ENCODE data around the gene LOXL1. TPM values are rescaled to one million over a fixed set of nuclear protein-coding genes. Genes with fewer than 3 reads are reported as not detected.

Gene LOXL1
- total and polyA plus RNA-seq, 2 of the 13 experiments (the other 11 are each of a cell fraction or from before 2014, with no cell fraction given): 0.51 to 1.3 TPM

DNA sequence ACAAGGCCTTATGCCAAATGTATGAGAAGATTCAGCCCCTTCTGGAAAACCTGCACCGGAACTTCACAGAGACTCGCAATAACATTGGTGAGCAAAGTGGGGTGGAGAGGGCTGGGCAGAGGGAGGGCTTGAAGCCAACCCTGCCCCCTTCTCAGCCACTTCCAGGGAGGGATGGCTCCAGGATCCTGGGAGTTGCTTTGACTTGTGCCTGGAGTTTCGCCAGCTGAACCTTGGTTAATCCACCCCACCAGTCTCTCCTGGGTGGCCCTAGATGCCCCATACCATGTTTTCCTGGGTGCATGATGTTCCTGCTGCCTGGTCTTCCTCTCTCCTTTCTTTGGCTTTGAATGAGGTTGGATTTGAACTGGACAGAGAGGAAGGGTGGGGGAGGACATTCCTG lies 42.1 kb upstream of the LOXL1 start:
- no peaks in the 10 kb centered on the region for H3K4me1 ChIP-seq (ENCODE audit: insufficient read depth, low read length)
- 0% methylated on average over 1 of the region's 3 CpGs for WGBS (ENCODE audit: low lambda C conversion rate)
- H3K27me3 ChIP-seq (ENCODE audit: control insufficient read depth in 1 of 2, insufficient read depth in 2 of 2, low read length in 2 of 2): peaks cover 0 to 1% of the 10 kb centered on the region in 2 experiments; a peak in 1 of 5 replicates

DNA sequence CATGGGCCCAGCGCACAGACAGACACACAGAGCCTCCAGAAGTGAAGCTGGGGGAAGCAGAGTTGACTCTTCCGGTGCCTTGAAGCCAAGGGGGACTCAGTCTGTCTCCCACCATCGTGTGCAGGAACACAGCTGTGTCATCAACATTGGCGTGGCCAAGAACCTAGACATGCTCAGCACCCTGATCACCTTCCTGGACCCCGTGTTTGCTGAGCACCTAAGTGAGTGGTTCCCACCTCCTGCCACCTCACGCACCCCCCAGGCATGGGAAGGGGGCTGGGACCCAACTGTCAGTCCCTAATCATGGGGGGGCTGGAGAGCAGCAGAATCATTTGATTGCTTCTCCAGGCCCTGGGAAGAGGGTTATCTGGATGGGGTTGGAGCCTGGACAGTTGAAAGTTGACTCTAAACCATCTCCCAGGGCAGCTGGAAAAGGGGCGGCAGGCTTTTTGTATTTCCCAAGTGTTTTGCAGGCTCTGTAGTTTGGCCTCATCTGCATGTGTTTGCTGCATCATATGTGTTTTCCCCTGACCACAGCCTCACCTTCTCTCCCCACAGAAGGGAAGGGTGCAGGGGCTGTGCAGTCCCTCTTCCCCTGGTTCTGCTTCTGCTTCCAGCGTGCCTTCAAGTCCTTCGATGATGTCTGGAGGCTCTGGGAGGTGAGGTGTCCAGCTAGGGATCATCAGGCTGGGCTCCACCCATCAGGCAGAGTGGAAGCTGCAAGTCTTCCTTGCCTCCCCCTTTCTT lies 40.1 kb upstream of the LOXL1 start:
- no peak for ATAC-seq
- Histone ChIP-seq H3K27me3 (ENCODE audit: control insufficient read depth in 1 of 2, insufficient read depth in 2 of 2, low read length in 2 of 2) (peaks cover 0 to 1% of the 10 kb centered on the region in 2 experiments; a peak in 1 of 5 replicates), H3K36me3 (replicated peaks in 1 of 2; ENCODE audit: control insufficient read depth in 1 of 2, insufficient read depth in 2 of 2, low read length in 2 of 2) (no peaks in the 10 kb centered on the region), H4K20me1 (ENCODE audit: insufficient read depth, low read length) (no peaks in the 10 kb centered on the region), H3K79me2 (ENCODE audit: insufficient read depth, low read length) (no peaks in the 10 kb centered on the region), H2AFZ (ENCODE audit: low read length) (no peak overlapping the region), H3K27ac (ENCODE audit: extremely low read length, insufficient read depth, low read length) (no peak overlapping the region), H3K9ac (ENCODE audit: insufficient read depth, low read depth, low read length) (no peak overlapping the region), H3K9me3 (ENCODE audit: low read length) (no peaks in the 10 kb centered on the region), H3K4me2 (ENCODE audit: low read depth, low read length) (no peak overlapping the region), H3K4me3 (replicated peaks in 1 of 3; ENCODE audit: insufficient read depth in 1 of 3, low read depth in 2 of 3, low read length in 3 of 3) (no peak overlapping the region), H3K4me1 (ENCODE audit: insufficient read depth, low read length) (no peaks in the 10 kb centered on the region)
- DNase-seq (ENCODE audit: low spot score): no peak
- no TSS peak for BruUV-seq (replicated peaks)
- CTCF ChIA-PET (ENCODE audit: low intra/inter-chr PET ratio, low total read pairs): no interaction called here
- FAIRE-seq: no peak
- intact Hi-C loops (cut with micrococcal nuclease; ENCODE audit: unreplicated experiment) (no loop called here), in situ Hi-C loops (cut with HindIII; ENCODE audit: extremely low pct_ligation_motif_present, low pct_unique_long_range_greater_than_20kb) (no loop called here)
- 23% methylated on average over 6 of the region's 9 CpGs for WGBS (ENCODE audit: low lambda C conversion rate)
- TF ChIP-seq ZNF577 (CRISPR knock-in tag; IDR thresholded peaks at IDR 0.05; ENCODE audit: borderline replicate concordance, low read depth): no peak
- TF ChIP-seq SP2 (CRISPR knock-in tag; IDR thresholded peaks at IDR 0.05): no peak
- TF ChIP-seq, protein P1, sequence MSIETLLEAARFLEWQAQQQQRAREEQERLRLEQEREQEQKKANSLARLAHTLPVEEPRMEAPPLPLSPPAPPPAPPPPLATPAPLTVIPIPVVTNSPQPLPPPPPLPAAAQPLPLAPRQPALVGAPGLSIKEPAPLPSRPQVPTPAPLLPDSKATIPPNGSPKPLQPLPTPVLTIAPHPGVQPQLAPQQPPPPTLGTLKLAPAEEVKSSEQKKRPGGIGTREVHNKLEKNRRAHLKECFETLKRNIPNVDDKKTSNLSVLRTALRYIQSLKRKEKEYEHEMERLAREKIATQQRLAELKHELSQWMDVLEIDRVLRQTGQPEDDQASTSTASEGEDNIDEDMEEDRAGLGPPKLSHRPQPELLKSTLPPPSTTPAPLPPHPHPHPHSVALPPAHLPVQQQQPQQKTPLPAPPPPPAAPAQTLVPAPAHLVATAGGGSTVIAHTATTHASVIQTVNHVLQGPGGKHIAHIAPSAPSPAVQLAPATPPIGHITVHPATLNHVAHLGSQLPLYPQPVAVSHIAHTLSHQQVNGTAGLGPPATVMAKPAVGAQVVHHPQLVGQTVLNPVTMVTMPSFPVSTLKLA (IDR thresholded peaks at IDR 0.05): no peak
- no peak for TF ChIP-seq ASH2L (IDR thresholded peaks at IDR 0.05; ENCODE audit: insufficient read length, low read depth, low read length)
- TF ChIP-seq ZNF256 (CRISPR knock-in tag; conservative IDR thresholded peaks at IDR 0.05): no peak
- no peak for TF ChIP-seq ATM (IDR thresholded peaks at IDR 0.05; ENCODE audit: borderline replicate concordance)
- TF ChIP-seq BCL6 (CRISPR knock-in tag; IDR thresholded peaks at IDR 0.05): no peak
- TF ChIP-seq ETV5 (CRISPR knock-in tag; IDR thresholded peaks at IDR 0.05; ENCODE audit: borderline replicate concordance): no peak
- TF ChIP-seq ARNT (IDR thresholded peaks at IDR 0.05): no peak
- no peak for TF ChIP-seq FOXJ3 (CRISPR knock-in tag; IDR thresholded peaks at IDR 0.05; ENCODE audit: borderline replicate concordance)
- POLR2A ChIA-PET: no interaction called here

More for the DNA sequence above, 42.1 kb upstream of the LOXL1 start:
- Histone ChIP-seq H3K36me3 (replicated peaks in 1 of 2; ENCODE audit: control insufficient read depth in 1 of 2, insufficient read depth in 2 of 2, low read length in 2 of 2) (no peaks in the 10 kb centered on the region), H3K4me3 (replicated peaks in 1 of 3; ENCODE audit: insufficient read depth in 1 of 3, low read depth in 2 of 3, low read length in 3 of 3) (no peak overlapping the region), H4K20me1 (ENCODE audit: insufficient read depth, low read length) (no peaks in the 10 kb centered on the region), H3K79me2 (ENCODE audit: insufficient read depth, low read length) (no peaks in the 10 kb centered on the region), H3K9ac (ENCODE audit: insufficient read depth, low read depth, low read length) (no peak overlapping the region), H3K27ac (ENCODE audit: extremely low read length, insufficient read depth, low read length) (no peak overlapping the region), H3K9me3 (ENCODE audit: low read length) (no peaks in the 10 kb centered on the region), H2AFZ (ENCODE audit: low read length) (no peak overlapping the region), H3K4me2 (ENCODE audit: low read depth, low read length) (no peak overlapping the region)
- ATAC-seq (no peak), FAIRE-seq (no peak), DNase-seq (ENCODE audit: low spot score) (no peak)
- no peak for TF ChIP-seq ZNF432 (CRISPR knock-in tag; IDR thresholded peaks at IDR 0.05; ENCODE audit: borderline replicate concordance)
- no peak for TF ChIP-seq ZNF775 (CRISPR knock-in tag; IDR thresholded peaks at IDR 0.05; ENCODE audit: borderline replicate concordance)
- no peak for TF ChIP-seq ZBTB3 (CRISPR knock-in tag; IDR thresholded peaks at IDR 0.05; ENCODE audit: borderline replicate concordance, low read depth)
- intact Hi-C loops (cut with micrococcal nuclease; ENCODE audit: unreplicated experiment): no loop called here
- POLR2A ChIA-PET: no interaction called here
- BruUV-seq (replicated peaks): no TSS peak
- CTCF ChIA-PET (ENCODE audit: low intra/inter-chr PET ratio, low total read pairs): no interaction called here
- in situ Hi-C loops (cut with HindIII; ENCODE audit: extremely low pct_ligation_motif_present, low pct_unique_long_range_greater_than_20kb): no loop called here
